Hematopoietic multipotent progenitor cell treated with erythropoietin and hydrocortisone succinate and interleukin-3 and kit ligand, for 15 days (in vitro differentiated cells): ENCODE data around the gene RPAP3.

Source experiments
- DNase-seq: peaks from one replicate; pipeline ENCODE4 v3.0.0-alpha.2; 2015; ENCODE audit warnings: low spot score

RPAP3 gene, protein sequence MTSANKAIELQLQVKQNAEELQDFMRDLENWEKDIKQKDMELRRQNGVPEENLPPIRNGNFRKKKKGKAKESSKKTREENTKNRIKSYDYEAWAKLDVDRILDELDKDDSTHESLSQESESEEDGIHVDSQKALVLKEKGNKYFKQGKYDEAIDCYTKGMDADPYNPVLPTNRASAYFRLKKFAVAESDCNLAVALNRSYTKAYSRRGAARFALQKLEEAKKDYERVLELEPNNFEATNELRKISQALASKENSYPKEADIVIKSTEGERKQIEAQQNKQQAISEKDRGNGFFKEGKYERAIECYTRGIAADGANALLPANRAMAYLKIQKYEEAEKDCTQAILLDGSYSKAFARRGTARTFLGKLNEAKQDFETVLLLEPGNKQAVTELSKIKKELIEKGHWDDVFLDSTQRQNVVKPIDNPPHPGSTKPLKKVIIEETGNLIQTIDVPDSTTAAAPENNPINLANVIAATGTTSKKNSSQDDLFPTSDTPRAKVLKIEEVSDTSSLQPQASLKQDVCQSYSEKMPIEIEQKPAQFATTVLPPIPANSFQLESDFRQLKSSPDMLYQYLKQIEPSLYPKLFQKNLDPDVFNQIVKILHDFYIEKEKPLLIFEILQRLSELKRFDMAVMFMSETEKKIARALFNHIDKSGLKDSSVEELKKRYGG

GRCh38 chr12:47705566-47706425 is at the start of gene RPAP3:
Gene RPAP3 (minus strand): TSS chr12:47706030. CDS start chr12:47702840, 3,190 bp downstream.
- peak; percentile 97 for DNase-seq

GRCh38 chr12:47754881-47755280 is 49.1 kb upstream of the RPAP3 start:
- no peak for DNase-seq

DNA sequence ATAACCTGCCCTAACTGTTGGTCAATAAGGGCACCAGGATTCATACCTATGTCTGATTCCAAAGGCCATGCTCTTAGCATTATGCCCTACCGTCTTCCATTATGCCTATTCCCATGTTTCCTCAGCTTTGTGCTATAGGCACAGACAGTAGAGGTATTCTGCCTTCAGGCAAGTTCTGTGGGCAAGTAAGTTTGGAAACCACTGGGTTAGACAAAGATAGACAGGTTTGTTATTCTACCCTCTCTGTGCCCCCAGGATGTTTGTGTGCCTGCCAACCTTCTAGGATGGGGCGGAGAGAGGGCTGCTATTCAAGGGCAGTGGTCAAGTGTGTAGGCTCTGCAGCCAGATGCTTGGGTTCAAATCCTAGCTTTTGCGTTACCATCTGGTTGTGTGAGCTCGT is 48.3 kb upstream of the RPAP3 start:
- DNase-seq, result no peak

DNA sequence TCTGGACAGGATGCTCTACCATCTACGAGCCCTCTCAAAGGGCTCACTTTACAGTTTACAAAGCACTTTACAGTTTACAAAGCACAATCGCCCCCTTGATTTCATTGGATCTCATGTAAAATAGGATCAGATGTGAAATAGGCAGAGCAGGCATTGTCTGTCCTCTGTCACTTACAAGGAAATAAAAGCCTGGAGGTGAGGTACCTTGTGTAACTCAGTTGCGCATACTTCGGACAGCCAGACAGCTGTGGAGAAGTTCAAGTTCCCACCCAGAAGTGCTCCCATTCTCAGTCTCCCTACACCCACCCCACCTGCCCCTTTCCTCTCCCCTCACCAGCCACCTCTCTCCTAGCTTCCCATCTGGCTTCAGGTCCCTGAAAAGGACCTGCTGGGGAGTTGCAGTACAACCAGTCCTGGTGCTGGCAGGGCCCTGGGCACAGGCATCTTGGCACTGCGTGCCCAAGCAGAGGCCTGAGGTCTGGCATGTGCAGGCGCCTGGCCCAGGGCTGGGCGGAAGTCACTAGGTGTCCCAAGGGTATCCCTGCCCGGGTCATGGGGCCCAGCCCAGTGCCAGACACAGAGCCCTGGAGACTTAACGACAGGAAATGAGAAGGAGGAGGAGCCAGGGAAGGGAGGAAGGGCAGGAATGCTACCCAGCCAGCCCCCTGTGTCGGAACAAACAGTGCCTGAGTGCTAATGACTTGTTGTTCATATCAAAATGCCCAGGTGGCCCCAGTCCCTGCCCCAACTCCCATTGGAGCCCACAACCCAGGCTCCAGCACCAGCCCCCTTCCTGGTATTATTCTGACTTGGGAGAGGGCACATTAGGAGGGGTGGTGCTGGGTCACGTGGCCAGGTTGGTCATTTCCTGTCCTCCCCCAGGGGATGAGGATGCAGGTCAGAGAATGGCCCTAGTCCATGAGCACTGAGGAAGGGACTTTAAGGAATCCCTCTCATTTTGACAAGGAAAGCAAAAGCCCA is 47.5 kb upstream of the RPAP3 start:
- no peak for DNase-seq

GRCh38 chr12:47752552-47752951 is 46.7 kb upstream of the RPAP3 start:
- DNase-seq, result no peak

DNA sequence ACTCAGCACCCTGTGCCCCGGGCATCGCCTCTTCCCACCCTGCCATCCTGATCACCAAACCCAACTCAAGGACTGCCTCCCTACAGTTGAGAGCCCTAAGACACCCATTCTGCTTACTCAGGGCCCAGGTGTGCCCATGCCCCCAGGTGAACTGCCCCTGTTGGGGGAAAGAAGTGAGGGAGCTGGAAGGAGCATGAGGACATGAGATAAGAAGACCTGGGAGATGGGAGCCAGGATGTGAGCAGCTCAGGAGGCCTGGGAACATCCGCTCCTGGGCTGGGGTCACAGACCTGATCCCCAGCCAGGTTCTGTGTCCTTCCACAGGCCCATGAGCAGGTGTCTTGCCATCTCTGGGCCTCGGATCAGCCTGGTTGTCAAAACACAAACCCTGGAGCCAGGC is 46.3 kb upstream of the RPAP3 start:
- no peak for DNase-seq

- no peak for DNase-seq
These were observed 45.7 kb upstream of the RPAP3 start for GRCh38 chr12:47751561-47751960.

DNA sequence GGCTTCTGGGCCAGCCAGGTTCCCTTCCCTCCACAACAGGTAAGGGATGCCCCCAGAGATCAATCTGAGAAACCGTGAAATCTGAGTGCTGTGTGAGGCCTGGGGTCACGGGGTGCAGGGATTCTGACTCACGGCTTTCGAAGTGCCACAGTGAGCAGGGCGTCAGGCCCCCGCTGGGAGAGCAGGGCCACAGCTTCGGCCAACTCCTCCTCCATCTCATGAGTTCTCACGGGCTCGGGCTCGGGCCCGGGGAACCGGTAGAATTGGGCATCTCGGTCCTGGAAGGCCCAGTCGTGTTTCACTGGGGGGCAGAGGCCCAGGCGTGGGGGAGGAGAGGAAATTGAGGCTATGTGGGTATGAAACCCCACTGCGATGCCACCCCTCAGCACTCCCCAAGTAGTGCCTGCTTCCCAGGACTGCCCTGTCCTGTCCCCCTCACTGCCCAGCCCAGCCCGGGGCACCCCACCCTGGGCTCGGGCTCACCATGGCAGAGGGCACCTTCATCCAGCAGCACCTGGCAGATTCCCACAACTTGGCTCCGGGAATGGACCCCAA is 45.2 kb upstream of the RPAP3 start:
- no peak for DNase-seq

- DNase-seq, result no peak
These were observed 44.5 kb upstream of the RPAP3 start for GRCh38 chr12:47750229-47750798.

DNA sequence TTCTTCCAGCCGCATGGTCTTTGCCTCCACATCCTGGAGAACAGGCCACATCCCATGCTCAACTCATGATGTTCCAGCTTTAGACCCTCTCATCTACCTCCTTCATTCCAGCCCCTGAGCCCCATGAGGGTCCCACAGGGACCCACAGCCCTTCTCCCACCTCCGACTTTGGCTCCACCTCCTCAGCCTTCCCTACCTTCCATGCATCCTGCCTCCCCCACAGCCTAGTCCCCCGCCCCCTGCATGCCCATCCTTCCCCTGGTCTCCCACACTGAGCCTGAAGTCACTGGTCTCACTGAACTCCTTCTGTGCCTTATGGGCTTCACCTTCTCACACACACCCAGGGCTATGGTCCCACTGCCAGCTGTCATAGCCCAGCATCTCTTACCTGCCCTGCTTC is 43.1 kb upstream of the RPAP3 start:
- DNase-seq, result no peak

DNA sequence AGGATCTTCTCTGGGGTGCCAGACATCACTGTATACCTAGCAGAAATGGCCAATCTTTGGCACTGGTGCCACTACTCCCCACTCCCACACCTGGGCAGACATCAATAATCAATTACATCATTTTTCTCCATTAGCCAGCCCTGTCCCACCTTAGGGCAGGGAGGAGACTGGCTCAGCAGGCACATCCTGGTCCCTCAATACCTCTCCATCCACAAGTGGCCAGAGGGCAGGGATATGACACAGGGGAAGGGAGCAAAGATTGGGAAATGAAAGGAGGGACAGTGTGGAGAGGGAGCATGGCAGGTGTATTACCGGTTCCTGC is 42.6 kb upstream of the RPAP3 start:
- no peak for DNase-seq

DNA sequence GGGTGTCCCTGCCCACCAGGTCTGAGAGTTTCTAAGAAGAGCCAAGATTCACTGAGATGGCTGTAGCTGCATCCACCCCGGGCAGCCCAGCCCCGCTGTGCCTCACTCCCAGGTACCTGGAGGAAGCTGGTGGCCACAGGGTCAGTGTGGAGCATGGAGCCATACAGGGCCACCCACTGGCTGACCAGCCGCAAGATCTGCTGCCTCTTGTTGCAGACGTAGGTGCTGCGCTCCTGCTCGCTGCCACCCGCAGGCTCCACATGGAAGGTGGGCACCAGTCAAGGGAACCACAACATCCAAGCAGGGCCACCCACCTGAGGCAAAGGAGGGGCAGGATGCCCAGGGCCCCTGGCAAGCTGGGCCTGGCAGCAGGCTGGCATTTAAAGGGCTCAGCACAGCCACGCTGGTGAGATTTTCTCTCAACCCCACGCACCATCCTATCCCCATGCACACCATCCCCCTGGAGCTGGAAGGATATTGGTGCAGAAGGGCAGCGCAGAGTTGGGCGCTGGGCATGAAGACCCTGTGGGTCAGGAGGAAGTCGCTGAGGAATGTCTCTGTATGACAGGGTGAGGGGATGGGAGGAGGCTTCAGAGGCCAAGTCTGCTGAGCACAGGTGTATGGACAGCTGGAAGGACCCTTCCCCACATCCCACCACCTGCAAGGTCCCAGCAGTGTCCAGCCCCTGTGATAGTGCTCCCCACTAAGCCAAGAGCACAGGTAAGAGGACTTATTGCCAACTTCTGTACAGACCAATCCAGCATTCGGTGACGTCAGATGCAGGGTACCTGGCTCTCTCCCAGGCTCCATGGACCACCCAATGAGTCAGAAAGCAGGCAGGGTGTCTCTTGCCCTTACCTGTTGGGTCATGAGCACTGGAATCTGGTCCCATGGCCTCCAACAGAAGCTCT is 42.0 kb upstream of the RPAP3 start:
- DNase-seq, result no peak

DNA sequence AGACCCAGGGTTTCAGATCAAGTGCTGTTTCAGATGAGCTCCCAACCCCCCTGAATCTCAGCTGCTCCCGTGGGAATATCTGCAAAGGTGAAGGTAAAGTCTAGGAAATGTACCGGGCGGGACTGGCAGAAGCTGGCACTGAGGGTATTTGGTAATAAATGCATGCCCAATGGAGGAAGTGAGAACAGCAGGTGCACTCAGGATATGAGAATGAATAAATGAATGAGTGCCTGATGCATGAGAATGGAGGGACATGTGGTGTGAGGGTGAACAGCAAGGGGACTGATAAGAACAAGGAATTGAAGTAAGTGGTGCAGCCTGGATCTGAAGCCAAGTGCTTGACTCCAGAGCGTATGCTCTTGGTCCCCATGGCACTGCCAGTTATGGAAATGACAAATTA is 41.3 kb upstream of the RPAP3 start:
- DNase-seq, result no peak

GRCh38 chr12:47746523-47746922 is 40.7 kb upstream of the RPAP3 start:
- DNase-seq, result no peak

GRCh38 chr12:47746073-47746472 is 40.2 kb upstream of the RPAP3 start:
- no peak for DNase-seq

- no peak for DNase-seq
These were observed 39.7 kb upstream of the RPAP3 start for GRCh38 chr12:47745485-47746041.

DNA sequence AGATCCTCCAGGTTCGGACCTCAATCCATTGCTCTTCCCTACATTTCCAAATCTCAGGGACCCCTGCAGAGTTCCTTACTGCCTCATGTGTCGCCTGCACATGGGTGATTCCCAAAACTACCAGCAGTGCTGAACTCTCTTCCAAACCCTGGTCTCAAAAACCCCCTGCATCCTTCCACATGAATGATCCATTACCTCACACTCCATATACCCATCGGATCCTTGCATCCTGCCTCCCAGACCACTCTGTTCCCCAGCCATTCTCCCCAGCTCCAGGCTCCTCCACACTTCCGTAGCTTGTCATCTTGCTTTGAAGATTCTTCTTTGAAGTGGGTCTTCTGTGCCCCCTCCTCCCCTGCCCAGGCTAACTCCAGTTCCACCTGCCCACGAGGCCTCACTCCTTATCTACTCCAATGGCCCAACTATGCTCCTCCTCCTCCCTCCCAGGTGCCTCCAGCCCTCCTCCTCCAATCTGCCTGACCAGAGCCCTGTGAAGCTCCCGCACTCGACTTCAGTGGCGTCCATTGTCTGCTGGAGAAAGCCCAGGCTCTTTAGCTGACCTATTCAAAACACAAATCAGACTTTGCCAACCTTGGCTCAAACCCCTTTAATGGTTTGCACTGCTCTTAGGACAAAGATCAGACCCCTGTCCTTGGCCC is 39.1 kb upstream of the RPAP3 start:
- DNase-seq, result no peak

GRCh38 chr12:47744005-47744651 is 38.3 kb upstream of the RPAP3 start:
- DNase-seq, result peak; percentile 47
